Chondrocyte (in vitro differentiated cells): ENCODE data around the gene ANKRD24. TPM values are rescaled to one million over a fixed set of nuclear protein-coding genes. Genes with fewer than 3 reads are reported as not detected.
A peak's percentile ranks its signal among the peaks of the same experiment; 100 is the strongest.

Source experiments
- DNase-seq: peaks from one replicate; pipeline ENCODE4 v3.0.0; 2021; ENCODE audit warnings: mixed read lengths, low spot score
- H3K27ac Mint-ChIP-seq: one replicate; pipeline ENCODE4 v1.8.0; 2021; ENCODE audit warnings: mild to moderate bottlenecking, moderate library complexity, mixed read lengths; ENCODE audit not compliant: unreplicated experiment
- H3K27me3 Mint-ChIP-seq: 2 replicates; pipeline ENCODE4 v1.8.0; 2021; ENCODE audit warnings: low read depth, mixed read lengths
- H3K36me3 Mint-ChIP-seq: 2 replicates; pipeline ENCODE4 v1.8.0; 2021; ENCODE audit warnings: low read depth, mixed read lengths
- H3K4me1 Mint-ChIP-seq: 2 replicates; pipeline ENCODE4 v1.8.0; 2021; ENCODE audit warnings: low read depth, mild to moderate bottlenecking, mixed read lengths
- H3K4me3 Mint-ChIP-seq: one replicate; pipeline ENCODE4 v1.8.0; 2021; ENCODE audit warnings: mild to moderate bottlenecking, moderate library complexity, mixed read lengths; ENCODE audit not compliant: unreplicated experiment
- H3K9me3 Mint-ChIP-seq: 2 replicates; pipeline ENCODE4 v1.8.0; 2021; ENCODE audit warnings: low read depth, mixed read lengths
- total RNA-seq: library from RNA; stranded (reverse); gene quantifications from 3 replicates; pipeline ENCODE4 v1.2.1, GENCODE V29; 2021
- TF ChIP-seq, protein P1 (sequence below): fragments of 200-600 bp; sonication (generic); IDR thresholded peaks from 2 replicates; pipeline ENCODE4 v1.5.0; 2021; ENCODE audit warnings: antibody characterized with exemption, mild to moderate bottlenecking, moderate library complexity

The ANKRD24 gene
- total RNA-seq, 1 donor from 2014 or later: 0.47 TPM

- Mint-ChIP-seq H3K27me3 (no peaks in the 10 kb centered on the region), H3K27ac (no peak overlapping the region), H3K4me1 (peaks cover 18% of the 10 kb centered on the region), H3K4me3 (peak overlapping the region; percentile 97), H3K9me3 (no peaks in the 10 kb centered on the region), H3K36me3 (peaks cover 9% of the 10 kb centered on the region)
- no peak for DNase-seq
- TF ChIP-seq, protein P1, sequence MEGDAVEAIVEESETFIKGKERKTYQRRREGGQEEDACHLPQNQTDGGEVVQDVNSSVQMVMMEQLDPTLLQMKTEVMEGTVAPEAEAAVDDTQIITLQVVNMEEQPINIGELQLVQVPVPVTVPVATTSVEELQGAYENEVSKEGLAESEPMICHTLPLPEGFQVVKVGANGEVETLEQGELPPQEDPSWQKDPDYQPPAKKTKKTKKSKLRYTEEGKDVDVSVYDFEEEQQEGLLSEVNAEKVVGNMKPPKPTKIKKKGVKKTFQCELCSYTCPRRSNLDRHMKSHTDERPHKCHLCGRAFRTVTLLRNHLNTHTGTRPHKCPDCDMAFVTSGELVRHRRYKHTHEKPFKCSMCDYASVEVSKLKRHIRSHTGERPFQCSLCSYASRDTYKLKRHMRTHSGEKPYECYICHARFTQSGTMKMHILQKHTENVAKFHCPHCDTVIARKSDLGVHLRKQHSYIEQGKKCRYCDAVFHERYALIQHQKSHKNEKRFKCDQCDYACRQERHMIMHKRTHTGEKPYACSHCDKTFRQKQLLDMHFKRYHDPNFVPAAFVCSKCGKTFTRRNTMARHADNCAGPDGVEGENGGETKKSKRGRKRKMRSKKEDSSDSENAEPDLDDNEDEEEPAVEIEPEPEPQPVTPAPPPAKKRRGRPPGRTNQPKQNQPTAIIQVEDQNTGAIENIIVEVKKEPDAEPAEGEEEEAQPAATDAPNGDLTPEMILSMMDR: no peak
These were observed 1.4 kb upstream of the ANKRD24 start for GRCh38 chr19:4181053-4181508.

GRCh38 chr19:4183967-4184717 is 1.7 kb downstream of the ANKRD24 start:
- no peak overlapping the region for H3K4me3 Mint-ChIP-seq
- TF ChIP-seq, protein P1: no peak
- H3K4me1 Mint-ChIP-seq: peaks cover 18% of the 10 kb centered on the region
- no peak overlapping the region for H3K27ac Mint-ChIP-seq
- peaks cover 7% of the 10 kb centered on the region for H3K36me3 Mint-ChIP-seq
- H3K9me3 Mint-ChIP-seq: no peaks in the 10 kb centered on the region
- no peaks in the 10 kb centered on the region for H3K27me3 Mint-ChIP-seq
- DNase-seq: no peak

DNA sequence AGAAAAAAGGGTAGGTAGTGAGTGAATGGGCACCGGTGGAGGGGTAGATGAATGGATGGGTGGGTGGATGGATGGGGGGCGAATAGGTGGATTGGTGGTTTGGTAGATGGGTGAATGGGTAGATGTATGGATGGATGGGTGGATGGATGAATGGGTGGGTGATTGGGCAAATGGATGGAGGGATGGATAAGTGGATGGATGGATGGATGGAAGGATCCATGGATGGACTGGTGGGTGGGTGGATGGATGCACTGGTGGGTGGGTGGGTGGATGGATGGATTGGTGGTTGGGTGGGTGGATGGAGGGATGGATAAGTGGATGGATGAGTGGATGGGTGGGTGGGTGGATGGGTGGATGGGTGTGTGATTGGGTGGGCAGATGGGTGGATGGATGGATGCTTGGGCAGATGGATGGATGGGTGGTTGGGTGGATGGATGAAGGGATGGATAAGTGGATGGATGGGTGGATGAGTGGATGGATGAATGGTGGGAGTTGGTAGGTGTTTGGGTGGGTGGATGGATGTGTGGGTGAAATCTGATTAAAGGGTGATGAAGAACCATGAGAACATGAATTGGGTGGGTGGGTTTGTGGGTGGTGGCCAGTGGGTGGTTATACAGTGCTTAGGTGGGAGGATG is 2.3 kb downstream of the ANKRD24 start:
- no peak overlapping the region for H3K27ac Mint-ChIP-seq
- H3K36me3 Mint-ChIP-seq: peaks cover under 1% of the 10 kb centered on the region
- no peak for DNase-seq
- H3K9me3 Mint-ChIP-seq: no peaks in the 10 kb centered on the region
- peaks cover 18% of the 10 kb centered on the region for H3K4me1 Mint-ChIP-seq
- H3K4me3 Mint-ChIP-seq: no peak overlapping the region
- H3K27me3 Mint-ChIP-seq: no peaks in the 10 kb centered on the region
- TF ChIP-seq, protein P1: no peak

- Mint-ChIP-seq H3K27ac (no peak overlapping the region), H3K4me1 (peaks cover 18% of the 10 kb centered on the region), H3K36me3 (no peaks in the 10 kb centered on the region), H3K9me3 (no peaks in the 10 kb centered on the region), H3K4me3 (no peak overlapping the region), H3K27me3 (no peaks in the 10 kb centered on the region)
- no peak for DNase-seq
- TF ChIP-seq, protein P1: no peak
These were observed 3.1 kb downstream of the ANKRD24 start for GRCh38 chr19:4185413-4186086.
